DOHH2 (cell line): ENCODE measurements around the gene ATP10A.

Experiments used
- H3F3A ChIP-seq: fragments of 200-600 bp; sonication (generic), shearing (Covaris generic); 2 replicates; pipeline ENCODE4 v1.6.0; 2016; ENCODE audit warnings: antibody characterized with exemption, mild to moderate bottlenecking; ENCODE audit not compliant: control insufficient read depth, insufficient read depth
- H3K27ac ChIP-seq: fragments of 200-600 bp; sonication (generic); 2 replicates; pipeline ENCODE4 v1.5.1; 2014; ENCODE audit warnings: low read depth, mild to moderate bottlenecking, low read length, moderate library complexity
- H3K27me3 ChIP-seq: fragments of 200-600 bp; sonication (generic); 2 replicates; pipeline ENCODE4 v1.6.1; 2014; ENCODE audit warnings: mild to moderate bottlenecking, low read length, mixed read lengths; ENCODE audit not compliant: control insufficient read depth
- H3K36me3 ChIP-seq: fragments of 200-600 bp; sonication (generic); 2 replicates; pipeline ENCODE4 v1.6.1; 2014; ENCODE audit warnings: mild to moderate bottlenecking, low read length, moderate library complexity, mixed read lengths; ENCODE audit not compliant: control insufficient read depth
- H3K4me1 ChIP-seq: fragments of 200-600 bp; sonication (generic); 2 replicates; pipeline ENCODE4 v1.6.1; 2014; ENCODE audit warnings: mild to moderate bottlenecking, low read length, mixed read lengths; ENCODE audit not compliant: control insufficient read depth
- H3K4me2 ChIP-seq: fragments of 200-600 bp; sonication (generic); 2 replicates; pipeline ENCODE4 v1.6.0; 2014; ENCODE audit warnings: mild to moderate bottlenecking, low read length, moderate library complexity
- H3K4me3 ChIP-seq: fragments of 200-600 bp; sonication (generic); 2 replicates; pipeline ENCODE4 v1.5.1; 2014; ENCODE audit warnings: mild to moderate bottlenecking, low read length, mixed read lengths
- H3K79me2 ChIP-seq: fragments of 200-600 bp; sonication (generic); 2 replicates; pipeline ENCODE4 v1.6.1; 2014; ENCODE audit warnings: mild to moderate bottlenecking, low read length, mixed read lengths; ENCODE audit not compliant: control insufficient read depth
- H3K9me2 ChIP-seq: fragments of 200-600 bp; sonication (generic); replicated peaks from 2 replicates; pipeline ENCODE4 v1.6.1; 2014; ENCODE audit warnings: mild to moderate bottlenecking, low read length, mixed read lengths; ENCODE audit not compliant: control insufficient read depth
- H3K9me3 ChIP-seq: fragments of 200-600 bp; sonication (generic); 2 replicates; pipeline ENCODE4 v1.6.1; 2014; ENCODE audit warnings: antibody characterized with exemption, low read length, mixed read lengths; ENCODE audit not compliant: control insufficient read depth, insufficient read depth
- H4K20me1 ChIP-seq: fragments of 200-600 bp; sonication (generic); 2 replicates; pipeline ENCODE4 v1.6.0; 2014; ENCODE audit warnings: low read depth, mild to moderate bottlenecking, antibody characterized with exemption, low read length, moderate library complexity; ENCODE audit not compliant: control insufficient read depth, insufficient read depth
- EZH2phosphoT487 ChIP-seq: fragments of 200-600 bp; sonication (generic); IDR thresholded peaks from 2 replicates; pipeline ENCODE4 v1.6.1; 2017; ENCODE audit warnings: borderline replicate concordance, mild to moderate bottlenecking, antibody characterized with exemption, low read length, moderate library complexity, mixed read lengths
- TF ChIP-seq, protein P1 (sequence below): fragments of 200-600 bp; sonication (generic); IDR thresholded peaks from one replicate; pipeline ENCODE4 v1.5.1; 2014; ENCODE audit warnings: antibody characterized with exemption, mild to moderate bottlenecking, low read depth, low read length; ENCODE audit not compliant: poor library complexity, severe bottlenecking

ATP10A gene

DNA sequence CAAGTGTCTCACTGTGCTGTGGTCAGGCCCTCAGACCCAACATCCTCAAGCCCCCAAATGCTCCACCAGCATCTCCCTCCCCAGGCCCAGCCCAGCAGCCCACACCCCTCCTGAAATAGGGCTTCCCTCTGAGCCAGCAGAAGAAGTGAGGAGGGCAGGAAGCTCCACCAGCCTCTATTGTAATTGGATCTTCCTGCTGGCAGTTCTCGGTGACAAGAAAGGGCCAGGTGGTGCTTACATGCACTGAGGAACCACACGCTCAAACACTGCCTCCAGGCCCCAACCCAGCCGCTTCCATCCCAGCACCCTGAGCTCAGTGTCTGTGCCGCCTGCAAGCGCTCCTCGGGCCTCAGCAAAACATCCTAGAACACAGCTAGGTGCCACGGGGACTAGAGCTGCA is 96.7 kb downstream of the ATP10A start:
- Histone ChIP-seq H3K4me3 (no peak overlapping the region), H3K9me3 (peaks cover 37% of the 10 kb centered on the region; the same call in 1 of the 2 replicates), H3K79me2 (no peaks in the 10 kb centered on the region), H3K27ac (no peak overlapping the region), H3F3A (no peaks in the 10 kb centered on the region), H3K4me1 (no peaks in the 10 kb centered on the region), H3K36me3 (no peaks in the 10 kb centered on the region), H3K9me2 (no peaks in the 10 kb centered on the region), H3K27me3 (no peaks in the 10 kb centered on the region), H3K4me2 (no peak overlapping the region), H4K20me1 (no peaks in the 10 kb centered on the region)
- TF ChIP-seq EZH2phosphoT487 = no peak
- TF ChIP-seq, protein P1, sequence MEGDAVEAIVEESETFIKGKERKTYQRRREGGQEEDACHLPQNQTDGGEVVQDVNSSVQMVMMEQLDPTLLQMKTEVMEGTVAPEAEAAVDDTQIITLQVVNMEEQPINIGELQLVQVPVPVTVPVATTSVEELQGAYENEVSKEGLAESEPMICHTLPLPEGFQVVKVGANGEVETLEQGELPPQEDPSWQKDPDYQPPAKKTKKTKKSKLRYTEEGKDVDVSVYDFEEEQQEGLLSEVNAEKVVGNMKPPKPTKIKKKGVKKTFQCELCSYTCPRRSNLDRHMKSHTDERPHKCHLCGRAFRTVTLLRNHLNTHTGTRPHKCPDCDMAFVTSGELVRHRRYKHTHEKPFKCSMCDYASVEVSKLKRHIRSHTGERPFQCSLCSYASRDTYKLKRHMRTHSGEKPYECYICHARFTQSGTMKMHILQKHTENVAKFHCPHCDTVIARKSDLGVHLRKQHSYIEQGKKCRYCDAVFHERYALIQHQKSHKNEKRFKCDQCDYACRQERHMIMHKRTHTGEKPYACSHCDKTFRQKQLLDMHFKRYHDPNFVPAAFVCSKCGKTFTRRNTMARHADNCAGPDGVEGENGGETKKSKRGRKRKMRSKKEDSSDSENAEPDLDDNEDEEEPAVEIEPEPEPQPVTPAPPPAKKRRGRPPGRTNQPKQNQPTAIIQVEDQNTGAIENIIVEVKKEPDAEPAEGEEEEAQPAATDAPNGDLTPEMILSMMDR = no peak

DNA sequence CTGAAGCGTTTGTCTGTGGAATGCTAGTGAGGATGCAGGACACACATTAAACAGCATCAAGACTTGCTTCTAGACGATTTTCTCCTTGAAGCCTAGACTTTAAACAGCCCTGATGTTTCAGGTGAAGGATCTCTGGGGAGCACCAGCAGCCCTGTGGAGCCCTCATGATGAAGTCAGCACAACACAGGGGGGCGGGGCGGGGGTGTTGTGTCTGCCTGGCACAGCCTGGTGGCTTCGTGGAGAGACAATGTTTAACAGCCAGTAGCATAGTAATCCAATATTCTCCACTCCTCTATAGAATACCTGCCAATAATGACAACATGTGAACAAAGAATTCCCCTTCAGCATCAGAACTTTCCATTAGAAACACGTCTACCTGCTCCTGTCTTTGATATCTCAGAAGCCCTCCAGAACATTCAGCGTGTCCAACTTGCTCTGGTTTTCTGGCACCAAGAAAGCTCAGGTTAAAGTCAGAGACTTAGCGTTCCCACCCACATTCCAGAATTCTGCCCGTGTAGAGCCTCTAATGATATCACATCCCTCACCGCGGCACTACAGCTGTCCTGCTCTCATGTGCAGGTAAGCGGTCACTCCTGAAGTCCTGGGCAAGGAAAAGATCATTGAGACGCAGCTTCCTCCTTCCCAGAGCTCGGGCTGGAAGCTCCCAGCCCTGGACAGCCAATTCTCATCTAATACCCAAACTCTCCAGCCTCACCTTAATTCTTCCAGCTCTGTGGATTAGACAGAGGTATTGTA is 98.0 kb downstream of the ATP10A start:
- Histone ChIP-seq H3K27ac (no peak overlapping the region), H3K9me2 (no peaks in the 10 kb centered on the region), H3F3A (no peaks in the 10 kb centered on the region)

DNA sequence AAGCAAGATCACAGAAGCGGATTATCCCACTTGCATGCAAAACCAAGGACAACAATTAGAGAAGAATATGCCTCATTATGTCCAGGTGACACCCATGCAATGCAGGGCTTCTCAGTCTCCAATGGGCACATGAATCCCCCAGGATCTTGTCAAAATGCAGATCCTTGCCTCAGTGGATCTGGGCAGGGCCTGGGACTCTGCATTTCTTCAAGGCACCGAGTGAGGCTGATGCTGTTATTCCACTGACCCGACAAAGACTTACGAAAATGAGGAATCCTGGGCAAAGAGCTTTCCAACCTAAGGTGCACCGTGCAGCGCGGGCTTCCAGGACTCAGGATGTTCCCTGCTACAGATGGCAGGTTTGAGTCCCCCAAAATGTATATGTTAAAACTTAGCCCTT is 99.2 kb downstream of the ATP10A start:
- H3K9me3 ChIP-seq = peaks cover 27% of the 10 kb centered on the region; the same call in 1 of the 2 replicates
- no peaks in the 10 kb centered on the region for H3K36me3 ChIP-seq
- H3K4me3 ChIP-seq = no peak overlapping the region
- H3K4me1 ChIP-seq = no peaks in the 10 kb centered on the region
- H3K27ac ChIP-seq = no peak overlapping the region
- H3F3A ChIP-seq = no peaks in the 10 kb centered on the region
- no peak overlapping the region for H3K4me2 ChIP-seq
- H3K79me2 ChIP-seq = no peaks in the 10 kb centered on the region
- no peaks in the 10 kb centered on the region for H4K20me1 ChIP-seq
- H3K27me3 ChIP-seq = no peaks in the 10 kb centered on the region
- TF ChIP-seq, protein P1 = no peak
- TF ChIP-seq EZH2phosphoT487 = no peak
- H3K9me2 ChIP-seq = no peaks in the 10 kb centered on the region

More for the DNA sequence above, 98.0 kb downstream of the ATP10A start:
- Histone ChIP-seq H3K9me3 (peaks cover 30% of the 10 kb centered on the region; the same call in 1 of the 2 replicates), H3K79me2 (no peaks in the 10 kb centered on the region), H4K20me1 (no peaks in the 10 kb centered on the region), H3K36me3 (no peaks in the 10 kb centered on the region), H3K4me3 (no peak overlapping the region), H3K4me1 (no peaks in the 10 kb centered on the region), H3K4me2 (no peak overlapping the region), H3K27me3 (no peaks in the 10 kb centered on the region)
- TF ChIP-seq EZH2phosphoT487 = no peak
- TF ChIP-seq, protein P1 = no peak
